Left lung (tissue), 10 donors: ENCODE measurements around the gene MIF4GD. TPM values are rescaled to one million over a fixed set of nuclear protein-coding genes. Genes with fewer than 3 reads are reported as not detected.

ENCODE experiments used
- ATAC-seq: fragments of 200-7000 bp; cut with Tn5 transposase; one replicate; pipeline ENCODE4 v1.9.1; 2020; ENCODE audit warnings: moderate library complexity
- DNase-seq, 4 donors: peaks; one replicate each; pipeline ENCODE4 v3.0.0-alpha.2; 2013 to 2020
- H3K27ac ChIP-seq, 2 donors: fragments of 200-600 bp; sonication (generic) in 1 of 2; one replicate each; pipeline versions ENCODE4 v1.5.0 to v1.8.0; 2020 to 2021
- H3K27me3 ChIP-seq, 2 donors: fragments of 200-600 bp; sonication (generic) in 1 of 2; one replicate each; pipeline versions ENCODE4 v1.5.0 to v1.8.0; 2020 to 2021
- H3K36me3 ChIP-seq, 2 donors: fragments of 200-600 bp; sonication (generic) in 1 of 2; one replicate each; pipeline versions ENCODE4 v1.5.0 to v1.8.0; 2020 to 2021
- H3K4me1 ChIP-seq, 2 donors: fragments of 200-600 bp; one replicate each; pipeline ENCODE4 v1.8.0; 2021
- H3K4me3 ChIP-seq, 2 donors: fragments of 200-600 bp; sonication (generic) in 1 of 2; one replicate each; pipeline versions ENCODE4 v1.5.0 to v1.8.0; 2020 to 2021; ENCODE audit warnings: mild to moderate bottlenecking in 1 of 2
- H3K9me3 ChIP-seq, 2 donors: fragments of 200-600 bp; sonication (generic) in 1 of 2; one replicate each; pipeline versions ENCODE4 v1.5.0 to v1.8.0; 2020 to 2021
- intact Hi-C, 2 donors: fragments of 100-400 bp; cut with DNase I; formaldehyde crosslinking; loops; one replicate each; pipeline versions ENCODE4 v1.11.2 to v1.14.2; 2022
- polyA plus RNA-seq, 6 donors: library from polyadenylated mRNA; unstranded; fragments of 120-200 nt; gene quantifications; one replicate each; pipeline ENCODE4 v1.2.1, GENCODE V29; 2013; ENCODE audit not compliant: insufficient read length in 6 of 6
- total RNA-seq, 2 donors: library from RNA; stranded (reverse); fragmentation: NEBNext Ultra II Directional; extraction: Animal tissue kit (Norgen Biotek cat#: 25700); gene quantifications; one replicate each; pipeline ENCODE4 v1.2.1, GENCODE V29; 2021
- TF ChIP-seq, protein P1 (sequence below), 2 donors: fragments of 200-600 bp; sonication (generic) in 1 of 2; IDR thresholded peaks; one replicate each; pipeline versions ENCODE4 v1.5.0 to v1.8.0; 2021; ENCODE audit warnings: antibody characterized with exemption in 2 of 2
- donor health status: DM: no; HTN: yes; CAD: no.
- donor health status: DM: no; HTN: no; CAD: no.

The MIF4GD gene
- total and polyA plus RNA-seq, 8 donors = 12.7 to 25.4 (median 14.9) TPM

- TF ChIP-seq, protein P1, sequence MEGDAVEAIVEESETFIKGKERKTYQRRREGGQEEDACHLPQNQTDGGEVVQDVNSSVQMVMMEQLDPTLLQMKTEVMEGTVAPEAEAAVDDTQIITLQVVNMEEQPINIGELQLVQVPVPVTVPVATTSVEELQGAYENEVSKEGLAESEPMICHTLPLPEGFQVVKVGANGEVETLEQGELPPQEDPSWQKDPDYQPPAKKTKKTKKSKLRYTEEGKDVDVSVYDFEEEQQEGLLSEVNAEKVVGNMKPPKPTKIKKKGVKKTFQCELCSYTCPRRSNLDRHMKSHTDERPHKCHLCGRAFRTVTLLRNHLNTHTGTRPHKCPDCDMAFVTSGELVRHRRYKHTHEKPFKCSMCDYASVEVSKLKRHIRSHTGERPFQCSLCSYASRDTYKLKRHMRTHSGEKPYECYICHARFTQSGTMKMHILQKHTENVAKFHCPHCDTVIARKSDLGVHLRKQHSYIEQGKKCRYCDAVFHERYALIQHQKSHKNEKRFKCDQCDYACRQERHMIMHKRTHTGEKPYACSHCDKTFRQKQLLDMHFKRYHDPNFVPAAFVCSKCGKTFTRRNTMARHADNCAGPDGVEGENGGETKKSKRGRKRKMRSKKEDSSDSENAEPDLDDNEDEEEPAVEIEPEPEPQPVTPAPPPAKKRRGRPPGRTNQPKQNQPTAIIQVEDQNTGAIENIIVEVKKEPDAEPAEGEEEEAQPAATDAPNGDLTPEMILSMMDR (IDR thresholded peaks at IDR 0.05) = no peak
- H3K4me1 ChIP-seq = peaks cover 0 to 14% of the 10 kb centered on the region in 2 donors
- DNase-seq = no peak
- peaks cover 6 to 100% of the 10 kb centered on the region in 2 donors for H3K36me3 ChIP-seq
- ATAC-seq = no peak
- intact Hi-C loops = no loop called here
- no peaks in the 10 kb centered on the region for H3K9me3 ChIP-seq
- no peak overlapping the region for H3K27ac ChIP-seq
- no peak overlapping the region for H3K4me3 ChIP-seq
- H3K27me3 ChIP-seq = no peaks in the 10 kb centered on the region
These were observed 31.1 kb downstream of the MIF4GD start for GRCh38 chr17:75239778-75240393.

DNA sequence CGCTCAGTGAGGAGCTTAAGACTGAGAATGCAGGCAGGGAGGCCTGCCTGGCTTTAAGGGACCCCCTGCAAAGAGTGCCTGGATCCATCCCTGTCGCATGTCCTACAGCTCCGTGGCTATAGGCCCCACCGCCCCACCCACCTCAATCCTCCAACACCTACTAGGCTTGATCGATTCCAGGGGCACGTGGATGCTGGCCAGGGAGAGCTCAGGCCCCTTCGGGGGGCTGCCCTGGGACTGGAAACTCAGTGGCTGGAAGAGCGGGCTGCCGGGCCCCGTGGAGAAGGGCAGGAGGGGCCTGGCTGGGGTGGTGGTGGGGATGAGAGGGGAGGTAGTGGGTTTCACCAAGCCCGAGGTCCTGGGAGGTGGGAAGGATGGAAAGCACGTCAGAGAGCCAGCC, 31.8 kb downstream of the MIF4GD start:
- H3K36me3 ChIP-seq = peaks cover 6 to 100% of the 10 kb centered on the region in 2 donors
- no peak overlapping the region for H3K4me3 ChIP-seq
- peaks cover 0 to 7% of the 10 kb centered on the region in 2 donors for H3K4me1 ChIP-seq
- DNase-seq (no peak), ATAC-seq (no peak)
- TF ChIP-seq, protein P1 (IDR thresholded peaks at IDR 0.05) = no peak
- H3K27ac ChIP-seq = no peak overlapping the region
- no peaks in the 10 kb centered on the region for H3K27me3 ChIP-seq
- no peaks in the 10 kb centered on the region for H3K9me3 ChIP-seq
- intact Hi-C loops = no loop called here

GRCh38 chr17:75238684-75239191, 32.3 kb downstream of the MIF4GD start:
- H3K36me3 ChIP-seq = peaks cover 6 to 100% of the 10 kb centered on the region in 2 donors
- ATAC-seq = peak; percentile 77

GRCh38 chr17:75238020-75238580, 32.9 kb downstream of the MIF4GD start:
- ATAC-seq (no peak), DNase-seq (no peak)
- Histone ChIP-seq H3K4me1 (peaks cover 0 to 3% of the 10 kb centered on the region in 2 donors), H3K36me3 (peaks cover 4 to 100% of the 10 kb centered on the region in 2 donors), H3K9me3 (no peaks in the 10 kb centered on the region), H3K27me3 (no peaks in the 10 kb centered on the region), H3K4me3 (no peak overlapping the region), H3K27ac (no peak overlapping the region)
- TF ChIP-seq, protein P1 (IDR thresholded peaks at IDR 0.05) = no peak
- intact Hi-C loops = no loop called here

More at GRCh38 chr17:75238684-75239191, 32.3 kb downstream of the MIF4GD start:
- TF ChIP-seq, protein P1 (IDR thresholded peaks at IDR 0.05) = peak; percentile 64 to 80
- peak in 2 of 4 donors; percentile 52 to 57 for DNase-seq
- H3K27ac ChIP-seq = no peak overlapping the region
- intact Hi-C loops = no loop called here
- no peak overlapping the region for H3K4me3 ChIP-seq
- no peaks in the 10 kb centered on the region for H3K27me3 ChIP-seq
- H3K4me1 ChIP-seq = peaks cover 0 to 3% of the 10 kb centered on the region in 2 donors
- no peaks in the 10 kb centered on the region for H3K9me3 ChIP-seq
